DMS53 treated with DMSO at 0.1 percent for 48 hours (cell line): ENCODE measurements around the gene HSPA8.

ENCODE experiments used
- DNase-seq: peaks from one replicate; lab custom pipeline; 2025; ENCODE audit not compliant: unreplicated experiment; lab: John Stamatoyannopoulos, UW

The HSPA8 gene

GRCh38 chr11:123051146-123051545 is 10.8 kb downstream of the HSPA8 start:
- no peak for DNase-seq

GRCh38 chr11:123047947-123048293 is 14.0 kb downstream of the HSPA8 start:
- no peak for DNase-seq

- no peak for DNase-seq
These were observed 14.5 kb downstream of the HSPA8 start for GRCh38 chr11:123047266-123047946.

- no peak for DNase-seq
These were observed 15.3 kb downstream of the HSPA8 start for GRCh38 chr11:123046473-123047259.

GRCh38 chr11:123045101-123045500 is 16.8 kb downstream of the HSPA8 start:
- DNase-seq, result no peak

GRCh38 chr11:123041185-123041584 is 20.8 kb downstream of the HSPA8 start:
- DNase-seq, result no peak

- no peak for DNase-seq
These were observed 21.9 kb downstream of the HSPA8 start for GRCh38 chr11:123040111-123040432.

- no peak for DNase-seq
These were observed 26.1 kb downstream of the HSPA8 start for GRCh38 chr11:123035831-123036230.

- DNase-seq, result no peak
These were observed 27.3 kb downstream of the HSPA8 start for GRCh38 chr11:123034597-123034996.

- DNase-seq, result no peak
These were observed 28.0 kb downstream of the HSPA8 start for GRCh38 chr11:123033895-123034294.

GRCh38 chr11:123030517-123030916 is 31.4 kb downstream of the HSPA8 start:
- no peak for DNase-seq

- DNase-seq, result peak; percentile 48
These were observed 41.0 kb downstream of the HSPA8 start for GRCh38 chr11:123020968-123021367.

- no peak for DNase-seq
These were observed 43.2 kb downstream of the HSPA8 start for GRCh38 chr11:123018702-123019101.

- no peak for DNase-seq
These were observed 50.4 kb downstream of the HSPA8 start for GRCh38 chr11:123011510-123011909.
